NT2/D1 (cell line): ENCODE data around the gene OXT.

Experiments used
- SUZ12 ChIP-seq: IDR thresholded peaks from 2 replicates; pipeline ENCODE4 v1.6.1; 2011; ENCODE audit not compliant: insufficient read length, insufficient read depth; ENCODE audit errors: extremely low read depth
- ZNF274 ChIP-seq: IDR thresholded peaks from 2 replicates; pipeline ENCODE4 v1.6.1; 2011; ENCODE audit warnings: mild to moderate bottlenecking, low read depth, low read length

DNA sequence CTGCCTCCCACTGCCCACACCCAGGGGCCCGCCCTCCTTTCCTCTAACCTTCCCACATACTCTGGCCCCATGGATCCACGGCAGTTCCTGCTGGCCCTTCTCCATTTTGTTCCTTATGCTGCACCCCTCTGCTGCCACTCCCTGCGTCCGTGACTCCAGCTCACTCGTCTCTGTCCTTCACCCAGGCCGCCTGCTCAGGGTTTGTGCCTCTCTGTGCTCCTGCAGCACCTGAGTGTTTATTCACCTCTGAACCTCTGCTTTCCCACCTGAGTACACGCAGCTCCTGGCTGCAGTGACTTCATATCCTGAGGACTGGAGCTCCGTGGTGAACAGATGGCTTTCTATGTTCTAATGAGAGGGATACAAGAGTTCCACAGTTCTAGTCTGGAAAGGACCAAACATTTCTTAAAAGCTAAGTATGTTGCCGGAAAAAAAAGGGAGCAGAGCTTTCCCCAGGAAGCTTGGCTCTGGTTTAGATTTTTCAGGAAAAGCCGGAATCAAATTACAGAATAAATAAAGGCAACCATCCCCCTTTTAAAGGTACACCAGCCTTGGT is 29.5 kb upstream of the OXT start:
- TF ChIP-seq ZNF274, result no peak
- TF ChIP-seq SUZ12, result no peak
